GM21723 (cell line): ENCODE results near the gene ABHD8.
"Not testable (repeated sequence)": the region's sequence is repeated elsewhere in the genome, so short reads cannot be mapped to it uniquely, and the experiment has no call there.

Source experiments
- ATAC-seq: cut with Tn5 transposase; IDR thresholded peaks from one replicate; pipeline ENCODE4 v1.9.1; 2021; ENCODE audit warnings: mild to moderate bottlenecking, moderate library complexity; ENCODE audit not compliant: unreplicated experiment

Gene ABHD8

DNA sequence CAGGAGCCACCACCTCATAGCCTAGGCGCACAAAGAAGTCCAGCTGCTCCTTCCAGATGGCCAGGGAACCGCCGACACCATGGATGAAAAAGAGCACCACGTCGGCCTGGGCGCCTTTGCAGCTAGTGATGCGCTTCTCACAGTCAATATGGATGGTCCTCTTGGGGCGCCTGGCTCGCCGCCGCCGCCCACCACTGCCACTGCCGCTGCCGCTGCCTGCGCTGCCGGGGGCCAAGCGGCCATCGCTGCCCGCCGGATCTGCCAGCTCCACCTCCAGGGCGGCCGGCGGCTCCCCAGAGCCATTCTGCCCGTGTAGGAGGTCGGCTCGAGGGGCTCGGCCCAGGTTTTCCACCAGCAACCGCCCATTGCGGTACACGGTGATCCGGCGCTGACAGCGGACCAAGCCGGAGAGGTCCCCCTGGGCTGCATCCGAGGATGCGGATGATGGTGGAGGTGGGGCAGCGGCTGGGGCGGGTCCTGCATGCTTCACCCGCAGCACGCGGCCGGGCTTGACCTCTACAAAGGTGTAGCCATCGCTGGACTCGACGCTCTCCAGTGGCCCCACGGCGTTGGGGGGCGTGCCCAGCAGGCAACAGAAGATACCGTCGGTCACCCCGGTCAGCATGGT, 2.1 kb downstream of the ABHD8 start:
- ATAC-seq = no peak

DNA sequence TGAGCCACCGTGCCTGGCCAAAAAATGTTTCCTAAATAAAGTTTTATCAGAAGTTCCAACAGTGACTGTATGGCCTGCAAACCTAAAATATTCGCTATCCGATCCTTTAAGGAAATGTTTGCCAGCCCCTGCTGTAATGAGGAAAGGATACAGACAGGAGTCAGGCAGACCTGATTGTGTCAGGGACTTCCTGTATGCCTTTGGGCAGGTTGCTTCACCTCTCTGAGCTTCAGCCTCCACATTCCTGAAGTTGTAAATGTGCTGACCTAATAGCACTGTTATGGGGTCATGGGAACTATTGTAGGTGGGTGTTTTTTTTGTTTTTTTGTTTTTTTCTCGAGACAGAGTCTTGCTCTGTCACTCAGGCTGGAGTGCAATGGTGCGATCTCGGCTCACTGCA, 6.2 kb downstream of the ABHD8 start:
- ATAC-seq = no peak

DNA sequence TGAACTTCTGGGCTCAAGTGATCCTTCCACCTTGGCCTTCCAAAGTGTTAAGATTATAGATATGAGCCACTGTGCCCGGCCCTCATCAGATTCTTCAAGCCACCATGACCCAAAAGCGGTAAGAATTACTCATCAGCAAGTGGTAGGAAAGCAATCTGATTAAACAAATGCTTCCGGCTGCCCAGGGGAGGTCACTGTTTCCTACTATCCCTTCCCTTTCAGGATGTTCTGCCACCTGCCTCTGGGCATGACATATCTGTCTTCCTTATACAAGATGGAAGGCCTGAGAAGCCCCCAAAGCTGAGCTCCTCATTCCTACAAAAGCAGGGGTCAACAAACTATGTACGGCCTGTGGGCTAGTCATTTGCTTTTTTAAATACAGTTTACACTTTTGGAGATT, 7.0 kb downstream of the ABHD8 start:
- ATAC-seq = no peak

DNA sequence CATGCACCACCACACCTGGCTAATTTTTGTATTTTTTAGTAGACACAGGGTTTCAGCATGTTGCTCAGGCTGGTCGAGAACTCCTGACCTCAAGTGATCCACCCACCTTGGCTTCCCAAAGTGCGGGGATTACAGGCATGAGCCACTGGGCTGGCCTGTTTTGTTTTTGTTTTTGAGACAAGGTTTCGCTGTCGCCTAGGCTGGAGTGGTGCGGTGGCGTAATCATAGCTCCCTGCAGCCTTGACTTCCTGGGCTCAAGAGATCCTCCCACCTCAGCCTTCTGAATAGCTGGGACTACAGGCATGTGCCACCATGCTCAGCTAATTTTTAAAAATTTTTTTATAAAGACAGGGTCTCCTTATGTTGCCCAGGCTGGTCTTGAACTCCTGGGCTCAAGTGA, 7.7 kb downstream of the ABHD8 start:
- ATAC-seq = not testable (repeated sequence)

DNA sequence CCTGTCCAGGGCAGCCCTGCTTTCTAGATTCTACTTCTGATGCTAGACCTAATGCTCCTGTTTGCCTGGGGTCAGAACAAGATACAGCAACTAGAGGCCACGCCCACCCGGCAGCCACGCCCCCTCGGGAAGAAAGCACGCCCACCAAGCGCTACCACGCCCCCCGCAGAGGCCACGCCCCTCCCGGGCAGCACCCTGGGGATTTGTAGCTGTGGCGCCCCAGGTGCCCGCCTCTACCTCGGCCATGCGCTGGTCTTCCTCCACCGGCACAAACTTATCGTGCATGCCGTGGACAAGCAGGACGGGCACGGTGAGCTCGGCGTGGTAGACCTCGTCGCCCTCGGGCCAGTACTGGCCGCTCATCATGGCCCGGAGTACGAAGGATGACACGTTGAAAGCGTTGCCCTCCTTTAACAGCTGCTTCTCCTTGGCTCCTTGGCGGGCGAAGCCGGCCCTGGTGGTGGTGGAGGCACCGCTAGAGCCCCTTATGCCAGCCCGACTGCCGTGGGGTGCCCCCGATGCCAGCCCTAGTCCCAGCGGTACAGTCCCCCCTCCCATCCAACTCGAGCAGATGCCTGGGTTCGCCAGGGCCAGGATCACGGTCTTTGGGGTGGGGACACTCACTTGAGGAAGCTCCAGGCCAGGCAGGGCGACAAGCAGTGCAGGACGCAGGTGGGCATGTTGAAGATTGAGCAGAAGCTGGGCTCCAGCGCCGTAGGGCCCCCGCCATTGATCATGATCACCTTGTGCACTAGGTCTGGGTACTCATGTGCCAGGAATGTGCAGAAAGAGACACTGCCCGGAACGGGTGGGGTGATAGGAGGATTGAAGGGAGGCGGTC, 9.0 kb downstream of the ABHD8 start:
- no peak for ATAC-seq

DNA sequence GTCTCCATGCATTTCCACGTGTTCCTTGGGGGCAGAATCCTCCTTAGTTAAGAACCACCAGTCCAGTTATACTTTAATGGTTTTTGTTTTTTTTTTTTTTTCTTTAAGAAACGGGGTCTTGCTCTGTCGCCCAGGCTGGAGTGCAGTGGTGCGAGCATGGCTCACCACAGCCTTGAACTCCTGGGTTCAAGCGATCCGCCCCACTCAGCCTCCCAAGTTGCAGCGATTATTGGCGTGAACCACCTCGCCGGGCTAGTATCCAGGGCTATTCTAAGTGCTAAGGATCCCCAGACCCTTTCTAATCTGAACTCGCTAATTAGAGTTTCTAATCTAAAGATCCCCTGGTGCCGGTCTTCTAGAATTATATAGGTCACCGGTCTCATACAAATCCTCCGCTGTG, 9.6 kb downstream of the ABHD8 start:
- ATAC-seq = no peak

DNA sequence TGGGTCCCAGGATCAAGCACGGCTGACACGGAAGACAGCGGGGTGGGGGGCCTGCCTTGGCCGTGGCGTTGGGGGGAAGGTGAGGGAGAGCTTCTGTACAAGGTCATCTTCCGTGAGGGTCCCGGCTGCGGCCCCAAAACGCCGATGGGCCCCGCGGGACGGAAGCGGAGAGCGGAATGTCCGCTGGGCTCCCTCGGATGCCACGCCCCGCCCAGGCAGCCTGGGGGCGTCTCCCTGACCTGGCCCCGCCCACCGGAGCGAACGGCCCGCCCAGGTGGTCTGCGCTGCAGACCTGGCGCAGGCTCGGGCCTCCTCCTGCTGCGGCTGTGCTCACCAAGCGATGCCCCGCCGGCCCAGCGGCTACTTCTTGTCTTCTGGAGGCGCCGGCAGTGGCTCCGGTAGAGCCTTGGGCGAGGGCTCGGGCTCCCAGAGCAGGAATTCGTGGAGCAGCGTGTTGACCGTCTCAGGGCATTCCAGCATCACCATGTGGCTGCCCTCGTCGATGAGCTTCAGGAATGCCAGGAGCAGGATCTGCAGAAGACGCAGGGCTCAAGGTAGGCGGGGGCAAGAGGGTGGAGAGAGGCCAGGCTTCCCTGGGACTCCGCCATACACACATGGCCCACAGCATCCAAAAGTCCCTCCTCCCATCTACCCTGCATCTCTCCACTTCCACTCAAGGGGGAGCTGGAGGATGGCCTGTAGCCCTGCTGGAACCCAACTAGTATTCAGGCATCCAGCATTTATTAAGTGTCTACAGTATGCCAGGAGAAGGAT, 10.7 kb downstream of the ABHD8 start:
- peak; percentile 84 for ATAC-seq

DNA sequence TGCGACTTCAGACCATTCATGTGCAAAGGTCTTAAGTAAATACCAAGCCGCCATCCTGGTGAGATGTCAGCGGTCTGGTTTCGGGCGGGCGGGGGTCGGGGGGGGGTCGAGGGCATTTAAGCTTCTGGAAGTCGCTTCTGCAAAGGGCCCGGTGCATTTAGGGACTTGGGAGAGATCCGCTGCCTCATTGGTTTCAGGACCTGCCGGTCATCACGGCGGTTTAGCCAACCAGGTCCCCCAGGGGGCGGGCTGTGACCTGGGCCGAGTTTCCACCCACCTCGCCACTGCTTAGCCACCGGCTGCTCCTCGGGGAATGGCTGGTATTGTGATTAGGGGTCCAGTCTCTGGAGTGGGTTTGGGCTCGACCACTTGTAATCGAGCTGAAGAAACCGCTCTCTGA, 13.7 kb downstream of the ABHD8 start:
- no peak for ATAC-seq

DNA sequence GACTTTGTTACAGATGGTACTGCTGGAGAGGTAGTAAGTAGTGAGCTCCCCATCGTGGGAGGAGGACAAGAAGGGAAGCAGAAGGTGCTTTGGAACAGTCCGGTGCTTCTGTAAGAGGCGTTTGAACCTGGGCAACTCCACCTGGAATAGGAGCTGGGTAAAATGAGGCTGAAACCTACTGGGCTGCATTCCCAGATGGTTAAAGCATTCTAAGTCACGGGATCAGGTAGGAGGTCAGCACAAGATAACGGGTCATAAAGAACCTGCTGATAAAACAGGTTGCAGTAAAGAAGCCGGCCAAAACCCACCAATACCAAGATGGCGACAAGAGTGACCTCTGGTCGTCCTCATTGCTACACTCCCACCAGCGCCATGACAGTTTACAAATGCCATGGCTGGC, 16.5 kb downstream of the ABHD8 start:
- ATAC-seq = no peak

DNA sequence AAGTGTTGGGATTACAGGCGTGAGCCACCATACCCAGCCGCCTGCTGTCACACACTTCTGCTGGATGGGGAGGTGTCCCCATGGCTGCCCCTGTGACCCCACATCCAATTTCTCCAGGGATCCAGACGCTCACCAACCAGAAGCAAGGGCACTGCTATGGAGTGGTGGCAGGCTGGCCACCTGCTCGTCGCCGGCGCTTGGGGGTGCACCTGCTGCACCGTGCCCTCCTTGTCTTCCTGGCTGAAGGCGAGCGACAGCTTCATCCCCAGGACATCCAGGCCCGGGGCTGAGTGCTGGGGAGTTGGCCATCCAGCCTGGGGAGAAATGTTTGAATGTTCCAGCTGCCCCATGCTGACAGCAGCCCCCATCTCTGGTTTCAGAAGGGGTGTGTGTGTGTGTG, 17.0 kb downstream of the ABHD8 start:
- ATAC-seq = no peak

DNA sequence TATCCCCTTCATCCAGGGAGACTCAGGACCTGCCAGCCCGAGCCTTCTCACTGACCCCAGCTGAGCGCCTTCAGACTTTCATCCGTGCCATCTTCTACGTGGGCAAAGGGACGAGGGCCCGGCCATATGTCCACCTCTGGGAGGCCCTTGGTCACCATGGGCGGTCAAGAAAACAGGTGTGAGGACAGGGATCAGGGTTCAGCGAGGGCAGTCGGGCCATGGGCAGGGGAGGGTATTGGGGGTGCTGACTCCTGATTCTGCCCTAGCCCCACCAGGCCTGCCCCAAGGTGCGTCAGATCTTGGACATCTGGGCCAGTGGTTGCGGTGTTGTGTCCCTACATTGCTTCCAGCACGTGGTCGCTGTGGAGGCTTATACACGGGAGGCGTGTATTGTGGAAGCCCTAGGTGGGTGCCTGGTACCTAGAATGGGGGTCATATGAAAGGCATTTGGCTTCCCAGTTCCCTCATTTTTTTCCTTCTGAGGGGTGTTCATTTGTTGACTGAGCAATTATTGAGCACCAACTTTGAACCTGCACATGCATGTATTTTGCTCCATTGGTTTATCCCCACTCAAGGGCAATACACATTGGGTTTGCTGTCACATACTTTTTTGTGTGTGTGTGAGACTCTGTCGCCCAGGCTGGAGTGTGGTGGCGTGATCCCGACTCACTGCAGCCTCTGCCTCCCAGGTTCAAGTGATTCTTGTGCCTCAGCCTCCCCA, 17.6 kb downstream of the ABHD8 start:
- no peak for ATAC-seq

DNA sequence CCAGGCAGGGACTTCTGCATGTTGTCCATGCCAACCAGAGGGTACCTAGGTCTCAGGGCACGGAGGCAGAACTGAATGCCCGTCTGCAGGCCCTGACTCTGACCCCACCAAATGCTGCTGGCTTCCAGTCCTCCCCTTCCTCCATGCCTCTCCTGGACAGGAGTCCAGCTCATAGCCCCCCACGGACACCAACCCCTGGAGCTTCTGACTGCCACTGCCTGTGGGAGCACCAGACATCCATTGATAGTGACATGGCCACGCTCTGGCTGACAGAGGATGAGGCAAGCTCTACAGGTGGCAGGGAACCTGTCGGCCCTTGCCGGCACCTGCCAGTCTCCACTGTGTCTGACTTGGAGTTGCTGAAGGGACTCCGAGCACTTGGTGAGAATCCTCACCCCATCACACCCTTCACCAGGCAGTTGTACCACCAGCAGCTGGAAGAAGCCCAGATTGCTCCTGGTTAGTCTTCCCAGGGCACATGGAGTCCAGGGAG, 19.7 kb downstream of the ABHD8 start:
- no peak for ATAC-seq

DNA sequence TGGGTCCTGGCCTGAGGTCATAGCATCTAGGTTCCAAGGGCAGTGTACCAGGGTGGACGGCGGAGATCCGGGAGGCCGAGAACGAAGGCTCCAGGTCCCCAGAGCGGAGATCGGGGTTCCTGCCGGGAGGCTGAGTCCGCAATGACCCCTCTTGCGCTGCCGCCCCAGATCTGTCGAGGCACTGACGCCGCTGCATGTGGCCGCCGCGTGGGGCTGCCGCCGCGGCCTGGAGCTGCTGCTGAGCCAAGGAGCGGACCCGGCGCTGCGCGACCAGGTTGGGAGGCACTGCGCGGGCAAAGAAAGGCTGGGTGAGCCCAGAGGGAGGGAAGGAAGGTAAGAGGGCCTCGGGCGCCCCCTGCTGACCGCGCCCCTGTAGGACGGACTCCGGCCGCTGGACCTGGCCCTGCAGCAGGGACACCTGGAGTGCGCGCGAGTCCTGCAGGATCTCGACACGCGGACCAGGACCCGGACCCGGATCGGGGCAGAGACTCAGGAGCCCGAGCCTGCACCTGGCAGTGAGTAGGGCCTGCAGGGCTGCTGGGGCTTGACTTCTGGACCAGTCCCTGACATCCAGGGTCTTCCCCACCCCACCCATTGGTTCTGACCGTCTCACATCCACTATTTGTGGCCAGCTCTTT, 20.6 kb downstream of the ABHD8 start:
- peak; percentile 73 for ATAC-seq

DNA sequence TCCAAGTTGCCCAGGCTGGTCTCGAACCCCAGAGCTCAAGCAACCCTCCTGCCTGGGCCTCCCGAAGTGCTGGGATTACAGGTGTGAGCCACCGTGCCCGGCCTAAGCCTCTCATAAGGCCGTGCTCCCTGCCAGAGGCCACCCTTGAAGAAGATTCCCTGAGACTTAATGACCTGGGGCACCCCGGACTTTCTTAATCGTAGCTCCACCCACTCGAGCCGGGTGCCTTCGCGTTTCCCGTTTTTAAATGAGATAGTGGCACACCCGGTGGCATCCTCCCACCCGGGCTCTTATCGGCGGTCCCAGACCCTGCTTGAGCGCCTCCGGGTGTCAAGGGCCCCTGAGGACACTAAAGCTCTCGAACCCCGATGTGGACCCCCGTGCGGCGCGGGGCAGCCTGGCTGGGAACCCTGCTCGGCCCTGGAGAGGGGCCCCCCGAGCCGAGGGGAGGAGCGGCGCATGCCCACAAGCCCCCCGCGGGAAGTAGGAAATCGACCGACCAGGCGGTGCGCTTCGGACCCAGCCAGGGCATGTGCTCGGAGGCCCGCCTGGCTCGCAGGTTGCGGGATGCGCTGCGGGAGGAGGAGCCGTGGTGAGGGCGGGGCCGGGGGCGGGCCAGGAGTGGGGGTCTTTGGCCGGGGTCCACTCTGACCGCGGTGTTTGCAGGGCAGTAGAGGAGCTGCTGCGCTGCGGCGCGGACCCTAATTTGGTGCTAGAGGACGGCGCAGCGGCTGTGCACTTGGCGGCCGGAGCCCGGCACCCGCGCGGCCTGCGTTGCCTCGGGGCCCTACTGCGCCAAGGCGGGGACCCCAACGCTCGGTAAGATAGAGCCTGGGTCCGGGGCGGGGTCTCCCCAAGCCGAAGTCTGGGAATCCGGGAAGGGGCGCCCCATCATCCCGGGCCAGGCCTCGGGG, 21.6 kb downstream of the ABHD8 start, which contains the start of gene ANKLE1:
Gene ANKLE1 (plus strand): TSS at position 511 of the 914 bp plus-strand sequence. CDS start 20 bp downstream, at position 531.
- ATAC-seq = peak; percentile 45

DNA sequence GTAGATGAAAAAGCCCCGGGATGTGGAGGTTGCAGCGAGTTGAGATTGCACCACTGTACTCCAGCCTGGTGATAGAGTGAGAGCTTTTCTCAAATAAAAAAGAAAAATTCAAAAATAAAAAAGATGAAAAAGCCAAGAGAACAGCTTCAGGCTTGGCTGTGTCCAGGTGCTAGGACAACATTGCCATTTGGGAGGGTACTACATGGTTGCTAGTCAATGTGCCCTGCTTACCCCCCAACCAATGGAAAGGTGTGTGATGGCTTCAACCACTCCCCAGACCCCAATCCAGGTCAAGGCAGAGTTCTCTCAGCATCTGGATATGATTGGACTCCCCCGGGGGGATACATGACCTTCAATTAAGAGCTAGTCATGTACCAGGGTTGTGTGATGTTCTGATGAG, 23.8 kb downstream of the ABHD8 start:
- no peak for ATAC-seq

DNA sequence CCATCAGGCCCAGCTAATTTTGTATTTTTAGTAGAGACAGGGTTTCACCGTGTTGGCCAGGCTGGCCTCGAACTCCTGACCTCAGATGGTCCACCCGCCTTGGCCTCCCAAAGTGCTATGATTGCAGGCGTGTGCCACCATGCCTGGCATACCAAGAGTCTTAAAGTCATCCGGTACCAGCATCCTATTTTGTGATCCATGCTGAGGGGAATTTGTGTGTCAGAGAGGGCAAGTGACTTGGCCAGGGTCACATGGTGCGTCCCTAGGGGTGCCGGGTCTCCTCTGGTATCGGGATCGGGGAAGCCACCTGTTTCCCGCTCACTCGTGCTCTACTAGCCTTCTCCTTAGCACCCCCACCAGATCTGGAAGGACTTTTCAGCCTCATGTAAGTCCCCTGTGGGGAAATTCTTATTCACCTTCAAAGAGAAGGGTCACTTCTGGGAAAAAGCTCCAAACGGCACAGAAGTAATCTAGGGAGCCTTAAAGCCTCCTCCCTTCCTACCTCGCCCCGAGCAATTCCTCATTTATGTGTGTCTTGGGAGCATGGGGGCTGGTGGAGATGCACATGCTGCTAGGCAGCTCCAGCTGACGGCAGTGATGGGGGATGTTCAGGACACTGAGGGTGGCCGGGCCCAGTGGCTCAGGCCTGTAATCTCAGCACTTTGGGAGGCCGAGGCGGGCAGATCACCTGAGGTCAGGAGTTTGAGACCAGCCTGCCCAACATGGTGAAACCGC, 27.6 kb downstream of the ABHD8 start:
- ATAC-seq = no peak

DNA sequence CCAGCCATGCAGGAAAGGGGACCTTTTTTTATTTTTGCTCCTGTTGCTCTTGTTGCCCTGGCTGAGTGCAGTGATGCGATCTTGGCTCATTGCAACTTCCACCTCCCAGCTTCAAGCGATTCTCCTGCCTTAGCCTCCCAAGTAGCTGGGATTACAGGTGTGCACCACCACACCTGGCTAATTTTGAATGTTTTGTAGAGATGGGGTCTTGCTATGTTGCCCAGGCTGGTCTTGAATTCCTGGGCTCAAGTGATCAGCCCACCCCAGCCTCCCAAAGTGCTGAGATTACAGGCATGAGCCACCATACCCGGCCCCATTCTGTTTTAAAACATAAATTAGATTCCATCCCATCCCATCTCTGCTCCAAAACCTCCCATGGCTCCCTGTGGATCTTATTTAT, 28.3 kb downstream of the ABHD8 start:
- not testable (repeated sequence) for ATAC-seq

DNA sequence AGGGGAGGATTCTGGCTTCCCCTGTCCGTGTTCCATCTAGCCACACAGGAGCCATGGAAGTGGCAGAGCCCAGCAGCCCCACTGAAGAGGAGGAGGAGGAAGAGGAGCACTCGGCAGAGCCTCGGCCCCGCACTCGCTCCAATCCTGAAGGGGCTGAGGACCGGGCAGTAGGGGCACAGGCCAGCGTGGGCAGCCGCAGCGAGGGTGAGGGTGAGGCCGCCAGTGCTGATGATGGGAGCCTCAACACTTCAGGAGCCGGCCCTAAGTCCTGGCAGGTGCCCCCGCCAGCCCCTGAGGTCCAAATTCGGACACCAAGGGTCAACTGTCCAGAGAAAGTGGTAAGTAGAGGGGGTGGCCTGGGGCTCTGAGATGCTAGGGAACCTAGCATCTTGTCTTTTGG, 34.5 kb downstream of the ABHD8 start:
- ATAC-seq = no peak
